Measurements from ENCODE around the gene RABGEF1.
A peak's percentile ranks its signal among the peaks of the same experiment; 100 is the strongest.

Gene RABGEF1

DNA sequence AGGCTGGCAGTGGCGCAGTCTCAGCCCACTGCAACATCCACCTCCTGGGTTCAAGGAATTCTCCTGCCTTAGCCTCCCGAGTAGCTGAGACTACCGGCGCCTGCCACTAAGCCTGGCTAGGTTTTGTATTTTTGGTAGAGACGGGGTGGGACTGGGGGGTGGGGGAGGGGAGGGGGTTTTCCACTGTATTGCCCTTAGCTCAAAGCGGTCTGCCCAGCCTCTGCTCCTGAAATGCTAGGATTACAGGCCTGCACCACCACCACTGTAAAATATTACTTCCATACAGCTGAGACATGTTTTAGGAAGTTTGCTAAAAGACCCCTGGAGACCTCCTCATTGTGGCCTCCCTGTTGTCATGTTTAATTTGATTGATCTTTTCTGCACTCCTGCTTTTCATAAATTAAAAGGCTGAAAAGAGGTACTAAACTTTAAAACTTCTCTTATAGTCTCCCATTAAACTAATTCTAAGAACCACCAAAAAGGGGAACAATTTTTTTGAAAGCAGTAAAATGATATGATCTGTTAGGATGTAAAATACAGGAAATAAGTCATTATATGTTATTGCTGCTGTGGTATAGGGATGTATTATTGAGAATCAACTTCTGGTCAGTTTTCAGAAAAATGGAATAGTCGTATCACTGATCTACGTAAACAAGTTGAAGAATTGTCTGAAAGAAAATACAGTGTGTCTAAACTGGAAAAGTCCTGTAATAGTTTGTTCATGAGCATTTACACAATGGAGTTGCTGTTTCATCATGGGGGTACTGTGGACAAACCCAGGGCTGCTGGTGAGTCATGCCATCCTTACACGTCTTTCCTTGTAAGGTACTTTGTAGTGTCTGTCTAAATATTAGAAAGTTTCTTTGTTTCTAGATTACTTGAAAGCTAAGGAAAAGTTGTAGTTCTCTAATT, 107.6 kb downstream of the RABGEF1 start:
- DNase-seq (ENCODE audit: low read depth in 2 of 2), result no peak

DNA sequence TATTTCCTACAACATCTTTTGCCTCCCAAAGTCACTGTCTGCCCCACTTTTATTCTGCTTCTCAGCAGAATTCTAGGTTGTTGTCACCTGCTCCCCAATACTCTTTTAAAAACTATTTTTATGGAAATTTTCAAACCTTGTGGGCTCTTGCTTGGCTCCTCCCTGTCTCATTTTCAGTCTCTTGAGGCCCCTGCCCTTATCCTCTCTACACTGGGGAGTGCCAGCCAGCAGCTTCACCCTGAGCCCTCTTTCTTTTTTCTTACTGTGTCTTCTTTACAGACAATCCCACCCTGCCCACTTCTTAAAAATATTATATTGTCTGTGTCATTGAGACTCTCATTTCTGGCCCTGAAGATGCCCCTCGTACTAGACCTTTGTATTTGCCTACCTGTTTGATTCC, 118.8 kb downstream of the RABGEF1 start:
- no peak for DNase-seq (ENCODE audit: low read depth in 2 of 2)

DNA sequence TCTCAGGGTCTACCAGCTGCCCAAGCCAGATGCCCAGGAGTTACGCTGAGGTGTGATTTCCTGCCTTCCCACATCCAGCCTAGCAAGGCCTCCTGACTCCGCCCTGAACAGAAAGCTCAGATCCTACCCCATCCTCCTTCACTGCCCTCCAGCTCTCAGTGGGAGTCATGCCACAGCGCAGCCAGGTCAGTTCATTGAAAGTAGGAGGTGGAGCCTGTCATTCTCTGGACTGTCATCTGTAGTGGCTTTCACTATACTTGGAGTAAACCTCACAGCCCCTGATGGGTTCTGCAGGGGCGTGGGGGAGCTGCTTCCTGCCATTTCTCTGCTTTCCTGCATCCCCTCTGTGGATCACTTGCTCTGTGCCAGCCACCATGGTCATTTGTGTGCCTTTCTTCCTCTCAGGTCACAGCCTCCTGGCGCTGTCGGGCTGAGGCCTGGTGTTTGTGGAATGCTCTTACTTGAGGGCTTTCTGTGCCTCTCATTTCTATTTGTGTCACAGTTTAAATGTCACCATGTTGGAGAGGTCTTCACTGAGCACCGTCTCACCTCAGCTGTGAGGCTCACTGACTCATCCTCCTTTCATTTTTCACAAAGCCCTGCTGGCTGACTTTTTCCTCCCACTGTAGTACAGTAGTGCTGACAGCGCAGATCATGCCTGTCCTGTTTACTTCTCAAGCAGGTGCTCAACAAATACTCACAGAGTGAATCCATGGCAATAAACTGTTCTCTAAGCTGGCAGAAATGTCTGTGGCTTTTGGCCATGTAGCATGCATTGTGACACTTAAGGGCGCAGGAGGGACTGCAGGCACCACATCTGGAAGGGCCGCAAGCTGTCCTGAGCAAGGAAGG, 119.5 kb downstream of the RABGEF1 start:
- DNase-seq (ENCODE audit: low read depth in 2 of 2), result peak in 1 of 2 donors; percentile 36

DNA sequence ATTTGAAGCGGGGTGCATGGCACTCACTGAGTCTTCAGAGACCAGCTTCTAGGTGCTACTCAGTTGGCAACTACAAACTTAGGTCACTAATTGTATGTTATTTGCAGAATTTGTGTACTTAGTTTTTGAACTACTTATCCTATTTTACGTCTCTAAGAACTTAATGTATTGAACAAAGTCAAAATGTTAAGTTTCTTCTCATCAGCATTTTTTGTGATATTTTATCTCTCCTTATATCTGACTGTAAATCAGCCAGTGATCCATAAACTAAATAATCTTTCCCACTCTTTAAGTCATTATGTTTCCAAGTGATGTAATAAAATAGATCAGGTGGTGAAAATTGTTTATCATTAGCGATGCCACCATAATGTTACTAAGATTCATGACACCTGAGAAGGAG, 120.2 kb downstream of the RABGEF1 start:
- DNase-seq (ENCODE audit: low read depth in 2 of 2), result no peak

All from activated CD4-positive, alpha-beta T cell treated with anti-CD3 and anti-CD28 coated beads for 24 hours (primary cell).